ENCODE measurements around the gene GPR26.

- no peak for TF ChIP-seq CTCF (IDR thresholded peaks at IDR 0.05; ENCODE audit: poor library complexity)
- TF ChIP-seq EZH2 (IDR thresholded peaks at IDR 0.05; ENCODE audit: borderline replicate concordance) = no peak
- no peak for TF ChIP-seq EZH2phosphoT487 (IDR thresholded peaks at IDR 0.05; ENCODE audit: low read depth, severe bottlenecking, unreplicated experiment)
These were observed 17.3 kb downstream of the GPR26 start for GRCh38 chr10:123683459-123683858.
